Activated CD4-positive, CD25-positive, alpha-beta regulatory T cell (primary cell): ENCODE measurements around the gene DUS3L.
"Not testable (repeated sequence)": the region's sequence is repeated elsewhere in the genome, so short reads cannot be mapped to it uniquely, and the experiment has no call there.

Experiments
- DNase-seq, 4 experiments: peaks; one replicate each; lab custom pipeline; 2025; lab: John Stamatoyannopoulos, UW

The DUS3L gene

GRCh38 chr19:5800361-5801270 is 9.7 kb upstream of the DUS3L start:
- DNase-seq = no peak

DNA sequence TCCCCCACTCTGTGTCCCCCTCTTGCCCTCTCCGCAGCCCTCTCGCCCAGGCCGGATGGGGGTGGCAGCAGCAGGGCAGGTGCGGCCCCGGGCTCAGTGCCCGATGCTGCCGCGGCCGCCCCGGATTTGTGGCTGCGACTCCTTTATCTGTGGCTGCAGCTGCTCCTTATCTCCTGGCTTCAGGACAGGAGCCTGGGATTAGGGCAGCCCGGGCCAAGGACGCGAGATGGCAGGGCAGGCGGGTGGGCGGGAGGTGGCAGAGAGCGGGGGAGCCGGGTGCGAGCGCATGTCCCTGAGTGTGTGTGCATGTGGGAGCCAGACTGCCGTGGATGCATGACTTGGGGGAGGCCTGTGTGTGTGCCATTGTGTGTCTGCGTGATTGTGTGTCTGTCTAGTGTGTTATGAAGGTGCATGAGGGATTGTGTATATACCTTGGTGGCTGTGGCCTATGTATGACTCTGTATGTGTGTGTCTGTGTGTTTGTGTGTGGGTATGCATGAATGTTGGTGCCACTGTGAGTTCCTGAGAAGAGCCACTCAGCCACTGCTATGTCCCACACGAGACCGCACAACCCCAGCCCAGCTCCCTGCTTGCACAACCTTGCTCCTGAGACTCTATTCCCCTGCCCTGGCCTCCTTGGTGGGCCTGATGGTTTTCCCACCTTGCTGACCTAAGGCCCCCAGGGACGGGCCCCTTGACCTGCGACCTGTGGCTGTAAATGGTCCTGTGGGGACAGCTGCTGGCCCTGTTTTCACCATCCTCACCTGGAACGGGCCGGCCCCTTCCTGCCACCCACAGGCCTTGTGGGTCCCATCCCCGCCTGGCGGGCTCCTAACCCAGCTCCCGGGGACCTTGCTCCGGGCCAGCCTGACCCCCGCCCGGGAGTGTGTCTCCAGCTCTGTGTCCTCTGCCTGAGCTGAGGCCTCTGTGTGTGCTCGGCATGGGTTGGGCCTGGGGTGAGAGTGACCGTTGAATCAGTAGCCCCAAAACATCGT is 8.6 kb upstream of the DUS3L start:
- no peak for DNase-seq

- DNase-seq = no peak
Measured at GRCh38 chr19:5798244-5798643, 7.3 kb upstream of the DUS3L start.

- DNase-seq = no peak
Measured at GRCh38 chr19:5795382-5795919, 4.5 kb upstream of the DUS3L start.

GRCh38 chr19:5793188-5793587 is 2.2 kb upstream of the DUS3L start:
- no peak for DNase-seq

DNA sequence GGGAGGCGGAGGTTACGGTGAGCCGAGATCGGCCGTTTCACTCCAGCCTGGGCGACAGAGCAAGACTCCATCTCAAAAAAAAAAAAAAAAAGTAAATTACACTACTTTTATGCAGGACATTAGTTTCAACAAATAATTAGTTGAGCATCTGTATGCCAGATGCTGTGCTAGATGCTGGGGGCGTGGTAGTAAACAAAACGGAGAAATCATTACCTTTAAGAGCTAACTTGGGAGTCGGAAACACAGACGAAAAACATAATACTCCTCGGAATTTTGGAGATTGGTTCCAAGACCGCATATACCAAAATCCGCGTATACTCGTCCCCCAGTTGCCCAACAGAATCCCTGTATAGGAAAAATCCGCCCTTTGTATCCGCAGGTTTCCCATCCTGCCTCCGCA is 1.3 kb upstream of the DUS3L start:
- no peak for DNase-seq

DNA sequence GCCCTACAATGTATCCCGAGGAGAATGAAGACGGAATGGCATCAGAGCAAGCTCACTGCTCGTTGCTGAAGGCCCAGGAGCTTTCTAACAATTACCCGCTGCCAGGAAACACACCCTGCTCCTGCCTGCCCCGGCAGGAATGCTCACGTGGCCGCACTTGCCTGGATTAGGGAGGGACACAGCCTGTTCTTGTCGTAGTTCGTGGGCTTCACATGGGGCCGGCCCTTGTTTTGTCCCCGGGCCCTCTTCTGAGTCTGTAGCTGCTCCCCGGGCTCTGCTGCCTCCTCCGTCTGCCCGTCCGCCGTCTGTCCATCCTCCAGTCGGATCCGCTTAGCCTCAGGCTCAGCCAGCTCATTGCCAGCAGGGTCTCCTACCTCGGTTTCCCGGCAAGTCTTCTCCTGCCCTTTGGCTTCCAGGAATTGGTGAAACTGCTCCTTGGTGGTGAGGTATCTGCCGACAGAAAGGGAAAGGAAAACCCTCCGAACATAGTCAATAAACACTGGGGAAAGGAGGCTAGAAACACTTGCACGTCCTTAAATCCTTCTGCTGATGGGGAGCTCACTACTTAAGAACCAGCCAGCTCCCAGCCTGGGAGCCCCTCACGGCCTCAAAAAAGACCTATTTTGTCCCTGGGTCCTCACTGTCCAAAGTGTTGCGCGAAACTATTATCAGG is 941 bp downstream of the DUS3L start:
- no peak for DNase-seq

DNA sequence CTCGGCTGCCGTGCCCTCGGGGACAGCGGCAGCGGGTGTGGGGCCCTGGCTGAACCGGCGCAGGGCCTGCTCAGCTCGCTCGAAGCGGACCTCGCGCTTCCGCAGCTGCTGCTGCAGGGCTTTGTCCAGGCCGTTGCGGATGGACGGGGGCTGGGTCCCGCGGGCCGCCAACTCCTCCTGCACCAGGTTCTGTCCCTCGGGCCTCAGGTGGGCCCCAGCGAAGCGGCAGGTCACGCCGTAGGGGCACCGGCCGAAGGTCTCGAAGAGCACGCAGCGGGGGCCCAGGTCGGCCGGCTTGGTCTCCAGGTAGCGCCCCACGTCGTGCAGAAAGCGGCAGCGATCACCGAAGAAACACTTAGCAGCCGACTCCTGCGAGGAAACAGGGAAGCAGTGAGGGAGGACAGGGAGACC is 1.6 kb downstream of the DUS3L start:
- DNase-seq = no peak

DNA sequence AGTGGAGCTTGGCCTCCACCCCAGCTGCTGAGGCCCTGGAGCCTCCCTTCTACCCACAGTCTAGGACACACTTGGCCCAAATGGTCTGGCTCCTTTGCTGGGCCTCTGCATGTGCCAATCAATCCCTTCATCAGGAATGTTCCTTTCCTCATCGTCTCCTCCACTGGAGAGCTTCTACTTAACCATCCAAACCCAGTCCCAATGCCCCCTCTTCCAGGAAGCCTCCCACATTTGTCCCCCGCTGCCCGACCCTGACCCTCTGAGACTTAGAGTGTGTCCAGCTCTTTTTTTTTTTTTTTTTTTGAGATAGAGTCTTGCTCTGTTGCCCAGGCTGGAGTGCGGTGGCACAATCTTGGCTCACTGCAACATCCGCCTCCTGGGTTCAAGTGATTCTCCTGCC is 2.5 kb downstream of the DUS3L start:
- DNase-seq = no peak

GRCh38 chr19:5787409-5788182 is 3.4 kb downstream of the DUS3L start:
- DNase-seq = no peak

DNA sequence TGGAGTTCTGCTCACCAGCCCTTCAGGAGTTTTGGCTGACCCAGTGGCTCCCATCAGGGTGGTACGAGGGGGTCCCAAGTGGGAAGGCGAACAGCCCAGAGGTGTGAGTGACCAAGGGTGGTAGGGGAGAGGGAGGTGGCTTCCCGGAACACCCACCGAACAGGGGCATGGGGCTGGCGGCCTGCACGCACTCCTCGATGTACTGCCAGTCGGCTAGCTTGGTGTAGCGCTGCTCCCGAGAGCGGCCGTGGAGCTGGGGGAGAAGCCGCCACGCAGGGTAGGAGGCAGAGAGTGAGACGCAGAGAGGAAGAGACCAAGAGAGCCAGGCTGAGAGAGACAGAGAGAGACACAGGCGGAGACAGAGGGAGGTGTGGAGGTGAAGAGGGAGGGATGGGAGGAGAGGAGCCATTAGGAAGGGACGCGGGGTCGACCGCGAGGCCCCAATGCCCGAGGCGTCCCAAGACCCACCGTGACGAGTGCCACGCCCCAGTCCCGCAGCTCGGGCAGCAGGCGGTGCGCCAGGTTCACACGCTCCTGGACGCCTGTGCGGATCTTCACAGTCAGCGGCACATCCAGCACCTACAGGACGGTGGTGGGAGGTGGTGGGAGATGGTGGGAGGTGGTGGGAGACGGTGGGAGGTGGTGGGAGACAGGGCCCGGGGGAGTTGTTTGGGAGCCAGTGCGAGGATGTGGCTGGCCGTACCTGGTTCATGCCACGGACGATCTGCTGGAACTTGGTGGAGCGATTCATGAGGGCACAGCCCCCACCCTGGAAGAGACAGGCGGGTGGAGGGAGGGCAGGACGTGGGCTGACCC is 4.2 kb downstream of the DUS3L start:
- no peak for DNase-seq

GRCh38 chr19:5785423-5785822 is 5.5 kb downstream of the DUS3L start:
- no peak for DNase-seq

DNA sequence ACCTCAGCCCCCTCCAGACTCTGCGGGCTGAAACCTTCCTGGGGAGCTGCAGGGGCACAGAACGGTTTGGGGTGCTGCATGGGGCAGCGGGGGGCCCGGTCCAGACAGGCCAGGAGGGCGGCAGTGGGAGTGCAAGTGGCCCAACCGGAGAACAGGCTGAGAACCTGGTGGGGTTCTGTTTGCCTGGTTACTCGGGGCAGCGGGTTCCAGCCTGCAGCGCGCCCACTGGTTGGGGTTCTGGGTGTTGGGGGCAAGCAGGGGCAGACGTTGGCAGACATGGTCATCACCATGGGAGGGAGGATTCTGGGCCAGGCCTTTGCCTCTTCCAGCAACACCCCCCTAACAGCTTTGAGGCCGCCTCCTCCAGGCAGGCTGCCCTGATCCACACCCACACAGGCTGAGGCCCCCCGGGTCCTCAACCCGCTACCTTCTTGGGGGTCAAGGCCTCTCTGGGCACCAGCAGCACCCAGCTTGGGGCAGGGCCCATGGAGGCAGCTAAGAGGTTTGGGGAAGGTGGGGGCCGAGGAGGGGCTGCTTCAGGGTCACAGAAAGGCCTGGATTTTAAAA is 6.3 kb downstream of the DUS3L start, which contains the start of gene PRR22:
Gene PRR22 (minus strand): TSS at position 166 of the 567 bp plus-strand sequence. CDS start 86 bp downstream, at position 80.
- no peak for DNase-seq

GRCh38 chr19:5782945-5783919 is 7.7 kb downstream of the DUS3L start:
- no peak for DNase-seq

- DNase-seq = no peak
Measured at GRCh38 chr19:5782322-5782721, 8.6 kb downstream of the DUS3L start.

GRCh38 chr19:5780916-5781315 is 10.0 kb downstream of the DUS3L start:
- not testable (repeated sequence) for DNase-seq

GRCh38 chr19:5778402-5778801 is 12.6 kb downstream of the DUS3L start:
- DNase-seq = no peak

DNA sequence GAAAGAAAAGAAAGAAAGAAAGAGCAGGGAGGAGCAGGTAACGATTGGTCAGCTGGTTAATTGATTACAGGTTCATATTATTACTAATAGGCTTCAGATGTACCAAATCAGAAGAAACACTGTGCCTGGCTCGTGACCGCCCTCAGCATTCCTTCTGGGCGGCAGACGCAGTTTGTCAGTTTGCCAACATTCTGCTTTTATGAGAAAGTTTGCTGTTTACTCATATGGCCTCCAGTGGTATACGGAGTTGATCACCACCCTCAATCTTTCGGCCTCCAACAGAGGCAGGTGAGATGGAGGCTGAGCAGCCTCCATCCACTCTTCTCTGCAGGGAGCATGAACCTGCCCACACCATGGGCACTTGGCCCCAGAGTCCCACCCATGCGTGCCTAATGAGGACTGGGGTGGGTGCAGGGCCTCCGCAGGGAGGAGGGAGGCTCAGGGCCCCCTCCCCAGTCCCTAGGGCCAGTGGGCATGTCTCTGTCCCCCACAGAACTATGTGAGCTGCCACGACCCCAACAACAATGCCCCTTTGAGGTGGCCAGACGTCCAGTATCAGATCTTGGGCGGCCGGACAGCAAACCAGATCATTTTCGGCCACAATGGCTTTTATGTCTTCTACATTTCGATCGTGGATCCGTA is 15.2 kb downstream of the DUS3L start:
- DNase-seq = no peak
